H1 (cell line): Measurements from ENCODE around the gene DIPK1C.

ENCODE experiments used
- CTCF ChIP-seq, 3 experiments: IDR thresholded peaks; 1 replicate in 2 of 3; 2 replicates in 1 of 3; pipeline versions ENCODE4 v1.5.1 to v1.6.1; 2011; ENCODE audit warnings: low read length in 3 of 3, mild to moderate bottlenecking in 3 of 3, inconsistent platforms in 2 of 3, low read depth in 1 of 3, moderate library complexity in 1 of 3; ENCODE audit not compliant: insufficient read depth in 1 of 3; ENCODE audit errors: control extremely low read depth in 1 of 3
- EZH2 ChIP-seq: fragments of 200-600 bp; sonication (generic); IDR thresholded peaks from 2 replicates; pipeline ENCODE4 v1.7.1; 2012; ENCODE audit warnings: low read depth, mild to moderate bottlenecking, moderate library complexity, low read length, inconsistent platforms; ENCODE audit not compliant: severe bottlenecking
- JUND ChIP-seq: IDR thresholded peaks from 2 replicates; pipeline ENCODE4 v1.6.1; 2011; ENCODE audit warnings: mild to moderate bottlenecking, improper control_type of control experiment, low read length
- POLR2A ChIP-seq, 2 experiments: IDR thresholded peaks; 1 replicate in 1 of 2; 2 replicates in 1 of 2; pipeline ENCODE4 v1.6.1; 2011; ENCODE audit warnings: low read depth in 2 of 2, low read length in 2 of 2, mild to moderate bottlenecking in 2 of 2; ENCODE audit errors: control extremely low read depth in 1 of 2
- POLR2AphosphoS5 ChIP-seq: IDR thresholded peaks from 2 replicates; pipeline ENCODE4 v1.6.1; 2011; ENCODE audit warnings: low read depth, low read length
- RAD21 ChIP-seq, 2 experiments: IDR thresholded peaks in 1 of 2; conservative IDR thresholded peaks in 1 of 2; 2 replicates each; pipeline ENCODE4 v1.6.1; 2011; ENCODE audit warnings: low read depth in 2 of 2, low read length in 2 of 2, improper control_type of control experiment in 1 of 2, inconsistent platforms in 1 of 2, mild to moderate bottlenecking in 1 of 2, moderate library complexity in 1 of 2
- RXRA ChIP-seq: IDR thresholded peaks from 2 replicates; pipeline ENCODE4 v1.6.1; 2011; ENCODE audit warnings: low read depth, mild to moderate bottlenecking, low read length, moderate library complexity; ENCODE audit not compliant: insufficient read depth
- SP4 ChIP-seq: IDR thresholded peaks from 2 replicates; pipeline ENCODE4 v1.6.1; 2012; ENCODE audit warnings: low read length, inconsistent platforms
- ZNF274 ChIP-seq: IDR thresholded peaks from 2 replicates; pipeline ENCODE4 v1.7.0; 2012; ENCODE audit warnings: low read length, borderline replicate concordance; ENCODE audit errors: extremely low read depth

GRCh38 chr18:74488864-74489263 is 31.8 kb upstream of the DIPK1C start:
- no peak for TF ChIP-seq POLR2A (IDR thresholded peaks at IDR 0.05; ENCODE audit: control extremely low read depth in 1 of 2, low read depth in 2 of 2, low read length in 2 of 2)
- TF ChIP-seq ZNF274 = no peak
- TF ChIP-seq JUND = no peak
- TF ChIP-seq EZH2 = no peak
- TF ChIP-seq CTCF (IDR thresholded peaks at IDR 0.05; ENCODE audit: control extremely low read depth in 1 of 3, insufficient read depth in 1 of 3, low read depth in 1 of 3, low read length in 3 of 3) = no peak
- no peak for TF ChIP-seq POLR2AphosphoS5
- no peak for TF ChIP-seq RAD21 (IDR thresholded peaks at IDR 0.05 in 1 of 2, conservative IDR thresholded peaks at IDR 0.05 in 1 of 2; ENCODE audit: low read depth in 2 of 2, low read length in 2 of 2)
- no peak for TF ChIP-seq RXRA
- TF ChIP-seq SP4 = no peak
